IPS-18c (cell line): Measurements from ENCODE around the gene MYL11.
A peak's percentile ranks its signal among the peaks of the same experiment; 100 is the strongest.
"Not testable (repeated sequence)": the region's sequence is repeated elsewhere in the genome, so short reads cannot be mapped to it uniquely, and the experiment has no call there.

Source experiments
- H3K4me3 ChIP-seq: 2 replicates; pipeline ENCODE4 v1.7.0; 2013; ENCODE audit warnings: low read depth, mild to moderate bottlenecking, low read length, moderate library complexity; ENCODE audit not compliant: insufficient read depth
- H3K9me3 ChIP-seq: one replicate; pipeline ENCODE4 v1.6.1; 2013; ENCODE audit warnings: mild to moderate bottlenecking, low read length, moderate library complexity; ENCODE audit not compliant: control insufficient read depth, insufficient read depth

MYL11 gene

DNA sequence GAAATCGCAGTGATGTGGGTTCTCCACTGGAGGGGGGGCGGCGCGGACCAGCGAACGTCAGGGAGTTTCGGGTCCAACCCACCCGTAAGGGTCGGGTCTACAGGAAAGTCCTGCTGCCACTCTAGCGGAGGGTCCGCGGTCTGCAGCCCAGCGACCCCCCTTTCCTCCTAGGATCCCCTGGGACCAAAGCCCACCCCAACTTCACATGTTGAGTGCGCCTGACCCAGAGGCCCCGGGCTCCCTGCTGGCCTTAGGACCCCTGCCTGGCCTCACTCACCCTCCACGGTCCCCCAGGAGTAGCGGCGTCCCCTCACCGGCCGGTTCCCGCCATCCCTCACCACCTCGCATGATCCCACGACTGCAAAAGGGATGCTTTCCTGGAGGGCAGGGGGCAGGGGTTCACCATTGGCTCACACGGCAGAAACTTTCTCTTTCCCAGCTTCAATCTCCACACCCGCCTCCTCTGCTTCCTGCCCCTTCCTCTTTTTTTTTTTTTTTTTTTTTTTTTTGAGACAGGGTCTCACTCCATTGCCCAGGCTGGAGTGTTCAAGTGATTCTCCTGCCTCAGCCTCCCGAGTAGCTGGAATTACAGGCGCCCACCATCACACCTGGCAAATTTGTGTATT is 4.7 kb downstream of the MYL11 start:
- Histone ChIP-seq H3K9me3 (no peaks in the 10 kb centered on the region), H3K4me3 (peak overlapping the region; percentile 81)

DNA sequence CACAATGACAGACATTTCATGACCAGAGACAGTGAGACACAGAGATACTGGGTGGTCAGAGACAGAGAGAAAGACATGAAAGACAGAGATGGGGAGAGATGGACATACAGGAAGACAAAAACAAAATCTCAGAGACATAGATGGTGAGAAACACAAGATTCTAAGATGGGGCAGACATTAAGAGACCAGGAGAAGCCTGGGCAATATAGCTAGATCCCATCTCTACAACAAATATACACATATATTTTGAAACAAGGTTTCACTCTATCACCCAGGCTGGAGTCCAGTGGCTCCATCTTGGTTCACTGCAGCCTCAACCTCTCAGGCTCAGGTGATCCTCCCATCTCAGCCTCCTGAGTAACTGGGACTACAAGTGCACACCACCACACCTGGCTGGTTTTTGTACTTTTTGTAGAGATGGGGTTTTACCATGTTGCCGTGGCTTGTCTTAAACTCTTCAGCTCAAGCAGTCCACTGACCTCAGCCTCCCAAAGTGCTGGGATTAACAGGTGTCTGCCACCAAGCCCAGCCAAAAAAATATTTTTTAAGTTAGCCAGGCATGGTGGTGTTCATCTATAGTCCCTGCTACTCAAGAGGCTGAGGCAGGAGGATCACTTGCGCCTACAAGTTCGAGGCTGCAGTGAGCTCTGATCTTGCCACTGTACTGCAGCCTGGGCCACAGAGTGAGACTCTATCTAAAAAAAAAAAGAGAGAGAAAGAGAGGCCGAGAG is 5.6 kb downstream of the MYL11 start:
- H3K9me3 ChIP-seq: no peaks in the 10 kb centered on the region
- H3K4me3 ChIP-seq: no peak overlapping the region

DNA sequence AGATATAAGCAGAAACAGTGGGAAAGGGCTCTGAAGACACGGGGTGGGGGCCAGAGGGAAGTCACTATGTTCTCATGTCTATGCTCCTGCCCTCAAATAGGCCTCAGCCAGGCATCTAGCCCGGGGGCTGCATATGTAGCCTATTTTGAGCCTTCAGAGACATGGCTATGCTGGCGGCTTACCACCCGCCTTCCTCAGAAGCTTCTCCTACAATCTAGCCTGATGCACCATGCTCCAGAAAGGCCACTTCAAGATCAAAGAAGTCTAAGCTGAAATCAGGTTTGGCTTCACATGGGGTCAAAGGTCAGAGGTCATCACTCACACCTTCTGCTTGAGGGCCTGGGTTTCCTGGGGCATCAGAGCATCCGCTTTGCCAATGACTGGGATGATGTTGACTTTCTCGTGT is 6.2 kb downstream of the MYL11 start:
- H3K9me3 ChIP-seq: no peaks in the 10 kb centered on the region
- H3K4me3 ChIP-seq: no peak overlapping the region

DNA sequence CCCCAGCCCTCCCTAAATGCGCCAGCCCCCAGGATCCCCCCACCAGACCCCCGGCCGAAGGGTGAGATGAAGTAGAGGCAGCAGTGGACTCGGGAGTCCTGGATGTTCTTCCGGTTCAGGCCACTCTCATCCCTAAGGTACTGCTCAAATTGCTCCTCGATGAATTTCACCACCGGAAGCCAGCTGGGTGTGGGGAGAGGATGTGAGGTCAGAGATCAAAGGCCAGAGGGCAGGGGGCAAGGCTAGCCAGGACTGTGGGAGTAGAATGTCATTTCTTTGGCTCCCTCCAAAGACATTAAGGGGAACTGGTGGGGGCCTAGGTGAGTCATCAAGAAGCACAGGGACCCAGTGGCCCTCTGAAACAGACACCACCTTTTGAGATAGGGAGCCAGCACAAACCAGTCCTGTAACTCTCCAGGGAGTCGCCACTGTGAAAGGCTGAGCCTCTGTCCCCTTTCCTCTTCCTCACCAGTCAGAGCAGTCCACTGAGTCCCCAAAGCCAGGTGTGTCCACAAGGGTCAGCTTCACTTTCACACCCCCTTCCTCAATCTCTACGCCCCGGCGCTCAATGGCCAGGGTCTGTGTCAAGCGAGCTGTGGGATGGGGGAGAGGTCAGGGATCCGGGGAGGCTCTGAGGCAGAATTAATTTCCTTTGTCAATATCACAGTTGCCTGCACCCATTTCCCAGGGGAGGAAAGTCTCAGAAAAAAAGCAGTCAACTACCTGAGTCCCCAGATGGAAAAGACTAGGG is 6.9 kb downstream of the MYL11 start:
- H3K9me3 ChIP-seq: no peaks in the 10 kb centered on the region
- no peak overlapping the region for H3K4me3 ChIP-seq

DNA sequence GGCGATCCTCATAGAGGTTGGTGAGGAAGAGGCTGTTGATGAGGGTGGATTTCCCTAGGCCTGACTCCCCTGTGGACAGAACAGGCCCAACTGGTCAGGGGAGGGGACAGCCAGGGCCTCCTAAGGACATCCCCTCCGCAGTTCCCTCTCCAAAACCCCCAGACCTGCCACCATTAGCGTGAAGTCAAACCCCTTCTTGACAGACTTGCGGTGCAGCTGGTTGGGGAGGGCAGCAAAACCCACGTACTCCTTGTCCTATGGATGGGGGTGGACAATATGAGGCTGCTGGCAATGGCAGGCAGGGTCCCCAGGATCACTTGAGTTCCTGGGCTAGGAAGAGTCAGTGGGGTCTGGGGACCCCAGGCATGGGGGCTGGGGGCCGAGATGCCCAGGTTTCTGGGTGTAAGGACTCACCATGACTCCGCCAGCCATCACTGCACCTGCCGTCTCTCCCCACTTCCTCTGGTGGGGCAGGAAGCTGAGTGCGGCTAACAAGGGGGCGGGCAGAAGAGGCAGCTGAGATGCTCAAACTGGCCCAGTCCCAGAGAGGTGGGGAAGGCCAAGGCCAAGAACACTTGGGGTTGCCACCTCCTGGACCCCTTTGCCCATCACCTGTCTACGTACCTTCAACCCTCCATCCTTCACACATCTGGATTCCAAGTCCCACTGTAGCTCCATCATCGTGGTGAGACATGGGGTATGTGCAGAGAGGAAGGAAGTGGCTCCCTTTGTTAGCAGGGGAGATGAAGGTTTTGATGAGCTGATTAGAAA is 7.7 kb downstream of the MYL11 start, which contains the start of gene SEPTIN1:
Gene SEPTIN1, minus strand, starts transcription at position 451 of the 771 bp plus-strand sequence. Its CDS starts 19 bp downstream, at position 432.
- H3K4me3 ChIP-seq: no peak within 1 kb of the TSS
- H3K9me3 ChIP-seq: no peaks in the 10 kb centered on the region

DNA sequence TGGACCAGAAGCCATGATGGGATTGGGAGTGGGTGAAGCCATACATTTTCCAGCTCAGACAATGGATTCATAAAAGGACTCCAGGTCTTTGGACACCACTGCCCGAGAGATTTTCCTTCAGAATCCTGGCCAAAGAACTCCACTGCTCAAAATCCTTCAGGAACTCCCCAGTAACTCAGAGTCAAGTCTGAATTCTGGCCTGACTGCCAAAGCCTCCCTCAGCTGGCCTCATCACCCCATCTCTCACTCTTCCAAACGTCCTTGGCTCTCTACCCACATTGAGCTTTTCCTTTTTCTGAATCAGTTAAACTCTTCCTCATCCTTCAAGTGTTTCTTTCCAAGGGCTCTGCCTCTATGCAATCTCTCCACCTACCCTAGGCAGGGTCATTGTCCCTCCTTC is 8.9 kb downstream of the MYL11 start:
- H3K9me3 ChIP-seq: no peaks in the 10 kb centered on the region
- no peak overlapping the region for H3K4me3 ChIP-seq

DNA sequence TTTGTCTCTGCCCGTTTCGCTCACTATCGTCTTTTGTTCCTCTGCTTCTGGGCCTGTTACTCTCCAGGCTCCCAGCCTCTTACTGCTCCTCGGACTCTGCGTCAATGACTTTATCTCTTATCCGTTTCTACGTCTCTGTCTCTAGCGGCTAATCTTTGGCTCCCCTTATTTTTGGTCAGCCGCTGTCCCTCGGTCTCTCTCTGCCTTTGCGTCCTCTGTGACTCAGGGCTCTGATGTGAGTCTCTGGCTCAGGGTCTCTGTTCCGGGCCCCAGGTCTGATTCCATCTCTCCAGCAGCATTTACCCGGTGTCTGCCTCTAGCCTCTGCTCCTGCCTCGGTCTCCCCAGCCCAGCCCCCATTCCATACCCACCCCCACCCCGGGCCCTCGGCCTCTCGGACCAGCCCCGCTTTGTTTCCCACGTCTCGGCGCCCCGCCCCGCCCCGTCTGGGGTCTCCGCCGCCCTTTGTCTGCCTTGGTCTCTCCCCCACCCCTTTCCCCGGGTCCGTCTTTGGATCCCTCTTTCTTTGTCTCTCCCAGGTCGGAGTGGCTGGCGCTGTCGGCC is 20.1 kb downstream of the MYL11 start:
- no peaks in the 10 kb centered on the region for H3K9me3 ChIP-seq
- peak overlapping the region; percentile 94 for H3K4me3 ChIP-seq

DNA sequence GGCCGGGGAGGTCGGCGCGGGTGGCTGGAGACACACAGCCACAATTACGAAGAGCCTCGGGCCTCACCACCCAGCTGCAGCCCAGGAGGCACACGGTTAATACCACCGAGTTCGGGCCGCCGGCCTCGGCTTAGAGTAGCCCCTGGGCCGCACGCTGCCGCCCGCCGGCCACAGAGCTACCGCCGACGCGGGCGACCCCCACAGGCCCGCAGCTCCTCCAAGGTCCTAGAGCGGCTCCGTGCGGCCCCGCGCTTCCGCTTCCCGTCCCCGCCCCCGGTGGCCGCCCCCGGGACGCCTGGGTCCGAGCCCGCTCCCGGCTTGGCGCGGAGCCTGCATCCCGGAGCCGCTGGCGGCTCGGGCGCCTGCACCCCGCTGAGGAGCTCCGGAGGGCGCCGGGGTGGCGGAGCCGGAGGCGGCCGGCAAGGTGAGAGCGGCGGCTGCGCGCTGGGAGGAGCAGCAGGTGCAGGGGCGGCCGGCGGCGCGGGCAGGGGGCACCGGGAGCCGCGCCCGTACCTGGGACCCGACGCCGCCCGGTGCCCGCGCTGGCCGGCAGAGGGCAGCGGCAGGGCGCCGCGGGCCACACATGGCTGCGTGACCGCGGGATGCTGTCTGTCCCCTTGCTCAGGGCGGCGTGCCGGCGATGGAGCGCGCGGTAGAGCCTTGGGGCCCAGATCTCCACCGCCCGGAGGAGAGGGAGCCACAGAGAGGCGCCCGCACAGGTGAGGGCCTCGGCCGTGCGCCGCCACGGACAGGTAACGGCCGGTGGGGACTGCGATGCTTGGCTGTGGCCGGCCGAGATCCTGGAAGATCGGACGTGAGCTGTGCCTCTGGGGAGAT is 20.8 kb downstream of the MYL11 start, which contains the start of gene ZNF48:
Gene ZNF48, plus strand, starts transcription at position 266 of the 837 bp plus-strand sequence. Its CDS starts 375 bp downstream, at position 641.
- H3K4me3 ChIP-seq: peak within 1 kb of the TSS; percentile 94
- H3K9me3 ChIP-seq: no peaks in the 10 kb centered on the region

DNA sequence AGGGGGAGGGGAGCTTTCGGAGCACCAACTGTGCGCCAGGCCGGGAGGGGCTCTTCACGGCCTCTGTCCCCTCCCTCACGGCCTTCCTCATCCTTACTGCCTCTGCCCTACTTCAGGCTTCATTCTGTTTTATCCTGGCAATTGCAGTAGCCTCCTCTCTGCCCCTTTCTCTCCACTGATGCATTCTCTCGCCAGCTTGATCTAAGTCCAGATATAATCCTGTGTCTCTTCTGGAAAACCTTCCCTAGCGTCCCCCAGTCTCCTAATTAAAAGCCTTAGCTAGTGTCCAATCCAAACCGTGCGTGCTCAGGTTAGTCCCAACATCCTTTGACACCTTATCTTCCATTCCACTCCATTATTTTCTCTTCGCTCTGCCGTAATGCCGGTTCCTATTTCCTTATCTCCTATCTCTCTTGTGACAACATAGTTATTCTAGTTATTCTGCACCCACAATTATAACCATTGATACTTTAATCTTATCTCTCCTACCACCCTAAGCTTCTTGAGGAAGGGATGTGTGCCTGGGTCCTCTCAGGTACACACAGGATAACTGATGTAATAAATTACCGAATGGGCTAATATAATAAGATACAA is 21.5 kb downstream of the MYL11 start:
- Histone ChIP-seq H3K4me3 (peak overlapping the region; percentile 94), H3K9me3 (no peaks in the 10 kb centered on the region)

DNA sequence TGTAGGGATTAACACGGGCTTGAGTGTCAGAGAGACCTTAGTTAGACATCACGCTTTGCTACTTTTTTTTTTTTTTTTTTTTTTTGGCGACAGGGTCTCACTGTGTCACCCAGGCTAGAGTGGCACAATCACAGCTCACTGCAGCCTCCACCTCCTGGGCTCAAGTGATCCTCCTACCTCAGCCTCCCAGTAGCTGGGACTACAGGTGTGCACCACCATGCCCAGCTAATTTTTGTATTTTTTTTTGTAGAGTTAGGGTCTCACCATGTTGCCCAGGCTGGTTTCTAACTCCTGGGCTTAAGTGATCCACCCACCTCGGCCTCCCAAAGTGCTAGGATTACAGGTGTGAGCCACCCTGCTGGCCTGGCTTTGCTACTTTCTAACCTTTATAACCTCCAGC is 22.0 kb downstream of the MYL11 start:
- H3K4me3 ChIP-seq: peak overlapping the region; percentile 94
- not testable (repeated sequence) for H3K9me3 ChIP-seq

DNA sequence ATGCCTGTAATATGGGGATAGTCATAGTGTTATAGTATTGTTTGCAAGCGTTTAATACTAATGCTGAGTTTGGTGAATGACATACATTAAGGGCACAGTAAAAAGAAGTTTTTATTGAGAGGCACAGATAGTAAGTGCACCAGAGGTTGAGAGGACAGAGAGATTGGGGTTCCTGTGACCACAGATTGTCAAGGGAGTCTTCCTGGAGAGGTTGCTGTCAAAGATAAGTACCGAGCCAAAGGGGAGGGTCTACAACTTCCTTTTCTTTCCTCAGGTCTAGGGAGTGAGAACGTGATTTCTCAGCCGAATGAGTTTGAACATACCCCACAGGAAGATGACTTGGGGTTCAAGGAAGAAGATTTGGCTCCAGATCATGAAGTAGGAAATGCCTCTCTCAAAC is 22.5 kb downstream of the MYL11 start:
- no peaks in the 10 kb centered on the region for H3K9me3 ChIP-seq
- H3K4me3 ChIP-seq: no peak overlapping the region

DNA sequence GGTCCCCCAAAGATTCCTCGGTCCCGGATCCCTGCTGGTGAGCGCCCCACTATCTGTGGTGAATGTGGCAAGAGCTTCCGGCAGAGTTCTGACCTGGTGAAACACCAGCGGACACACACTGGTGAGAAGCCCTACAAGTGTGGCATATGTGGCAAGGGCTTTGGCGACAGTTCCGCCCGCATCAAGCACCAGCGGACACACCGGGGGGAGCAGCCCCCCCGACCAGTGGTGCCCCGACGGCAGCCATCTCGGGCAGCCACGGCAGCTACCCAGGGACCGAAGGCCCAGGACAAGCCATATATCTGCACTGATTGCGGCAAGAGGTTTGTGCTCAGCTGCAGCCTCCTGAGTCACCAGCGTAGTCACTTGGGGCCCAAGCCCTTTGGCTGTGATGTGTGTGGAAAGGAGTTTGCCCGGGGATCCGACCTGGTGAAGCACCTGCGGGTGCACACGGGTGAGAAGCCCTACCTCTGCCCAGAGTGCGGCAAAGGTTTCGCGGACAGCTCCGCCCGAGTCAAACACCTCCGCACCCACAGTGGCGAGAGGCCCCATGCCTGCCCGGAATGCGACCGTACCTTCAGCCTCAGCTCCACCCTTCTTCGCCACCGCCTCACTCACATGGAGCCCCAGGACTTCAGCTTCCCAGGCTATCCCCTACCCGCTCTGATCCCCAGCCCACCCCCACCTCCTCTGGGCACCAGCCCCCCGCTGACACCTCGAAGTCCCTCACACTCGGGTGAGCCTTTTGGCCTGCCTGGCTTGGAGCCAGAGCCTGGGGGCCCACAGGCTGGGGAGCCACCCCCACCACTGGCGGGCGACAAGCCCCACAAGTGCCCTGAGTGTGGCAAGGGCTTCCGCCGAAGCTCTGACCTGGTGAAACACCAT is 23.4 kb downstream of the MYL11 start:
- no peak overlapping the region for H3K4me3 ChIP-seq
- H3K9me3 ChIP-seq: no peaks in the 10 kb centered on the region

DNA sequence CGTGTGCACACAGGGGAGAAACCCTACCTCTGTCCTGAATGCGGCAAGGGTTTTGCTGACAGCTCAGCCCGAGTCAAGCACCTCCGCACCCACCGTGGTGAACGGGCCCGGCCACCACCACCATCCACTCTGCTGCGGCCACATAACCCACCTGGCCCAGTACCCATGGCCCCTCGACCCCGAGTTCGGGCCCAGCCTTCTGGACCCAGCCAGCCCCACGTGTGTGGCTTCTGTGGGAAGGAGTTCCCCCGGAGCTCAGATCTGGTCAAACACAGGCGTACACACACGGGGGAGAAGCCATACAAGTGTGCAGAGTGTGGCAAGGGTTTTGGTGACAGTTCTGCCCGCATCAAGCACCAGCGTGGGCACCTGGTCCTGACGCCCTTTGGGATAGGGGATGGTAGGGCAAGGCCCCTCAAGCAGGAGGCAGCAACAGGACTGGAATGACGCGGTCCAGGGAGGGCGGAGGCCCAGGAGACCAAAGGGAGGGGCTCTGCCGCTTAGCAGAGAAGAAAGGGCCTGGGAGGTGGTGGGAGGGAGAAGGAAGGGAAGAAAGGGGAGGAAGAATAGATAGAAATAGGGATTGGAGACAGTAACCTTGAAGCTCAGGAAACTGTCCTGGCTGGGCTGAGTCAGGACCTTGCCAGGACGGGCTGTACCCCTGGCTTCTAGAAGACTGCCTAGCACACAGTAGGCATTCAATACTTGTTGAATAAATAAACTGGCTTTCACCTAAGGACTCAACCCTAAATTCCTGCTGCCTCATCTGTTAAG is 24.2 kb downstream of the MYL11 start:
- Histone ChIP-seq H3K9me3 (no peaks in the 10 kb centered on the region), H3K4me3 (no peak overlapping the region)

DNA sequence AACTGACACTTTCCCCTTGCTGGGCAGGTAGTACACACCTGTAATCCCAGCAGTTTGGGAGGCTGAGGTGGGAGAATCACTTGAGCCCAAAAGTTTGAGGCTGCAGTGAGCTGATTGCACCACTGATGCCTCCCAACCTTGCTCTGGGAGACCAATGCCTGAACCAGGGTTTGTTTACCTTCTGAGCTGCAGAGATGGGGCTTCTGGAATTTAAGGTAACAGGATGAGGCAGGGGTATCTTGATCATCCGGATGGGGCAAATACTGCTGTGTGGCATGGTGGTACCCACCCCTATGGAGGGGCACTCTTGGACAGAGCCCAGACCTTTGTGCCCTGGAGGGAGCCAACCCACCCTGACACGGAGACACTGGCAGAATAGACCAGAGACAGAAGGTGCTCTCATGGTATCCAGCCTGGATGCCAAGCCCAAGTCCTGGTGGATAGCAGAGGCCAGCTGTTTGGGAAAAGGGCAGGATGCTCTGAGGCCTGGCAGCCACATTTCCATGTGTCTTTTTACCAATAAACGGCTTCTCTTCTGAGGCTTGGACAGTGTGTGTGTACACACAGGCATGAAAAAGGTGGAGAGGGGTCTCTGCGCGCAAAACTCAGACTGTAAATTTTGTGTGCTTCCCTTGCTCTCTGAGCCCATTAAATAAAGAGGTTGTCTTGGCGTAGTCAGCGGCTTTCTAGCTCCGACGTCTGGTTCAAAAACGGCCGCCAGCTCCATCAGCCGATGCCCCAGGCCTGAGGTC is 25.0 kb downstream of the MYL11 start:
- Histone ChIP-seq H3K9me3 (no peaks in the 10 kb centered on the region), H3K4me3 (peak overlapping the region; percentile 60)
